WTC11 (cell line): ENCODE results near the gene SLC25A44. TPM values are rescaled to one million over a fixed set of nuclear protein-coding genes. Genes with fewer than 3 reads are reported as not detected.

Experiments used
- ATAC-seq: fragments of 200-7000 bp; cut with Tn5 transposase; 2 replicates; pipeline ENCODE4 v1.10.0; 2021; ENCODE audit warnings: mild to moderate bottlenecking, moderate library complexity
- CTCF ChIA-PET: fragments of 300-600 bp; sonication (Branson Sonifier 250); formaldehyde crosslinking; loops from one replicate; lab custom pipeline; 2021; ENCODE audit warnings: antibody characterized with exemption; lab: Charles Lee
- POLR2A ChIA-PET: fragments of 350-600 bp; sonication (Branson Sonifier 250); formaldehyde crosslinking; loops from one replicate; lab custom pipeline; 2021; ENCODE audit warnings: antibody characterized with exemption; lab: Charles Lee
- DNase-seq: peaks from one replicate; pipeline ENCODE4 v3.0.0; 2021; ENCODE audit warnings: low spot score
- H3K27ac Mint-ChIP-seq: 2 replicates; pipeline ENCODE4 v1.8.0; 2021; ENCODE audit warnings: mixed read lengths
- H3K27me3 Mint-ChIP-seq: 2 replicates; pipeline ENCODE4 v1.8.0; 2021; ENCODE audit warnings: low read depth, mild to moderate bottlenecking, moderate library complexity, mixed read lengths
- H3K36me3 Mint-ChIP-seq: 2 replicates; pipeline ENCODE4 v1.8.0; 2021; ENCODE audit warnings: mixed read lengths
- H3K4me1 Mint-ChIP-seq: 2 replicates; pipeline ENCODE4 v1.8.0; 2022; ENCODE audit warnings: mixed read lengths
- H3K4me3 Mint-ChIP-seq: 2 replicates; pipeline ENCODE4 v1.8.0; 2021; ENCODE audit warnings: mild to moderate bottlenecking, moderate library complexity, mixed read lengths
- H3K9me3 Mint-ChIP-seq: 2 replicates; pipeline ENCODE4 v1.8.0; 2021; ENCODE audit warnings: mixed read lengths
- AFF4 ChIP-seq: sonication (generic); formaldehyde crosslinking; IDR thresholded peaks from 2 replicates; pipeline ENCODE4 v1.8.1; 2023; ENCODE audit warnings: mild to moderate bottlenecking, missing genetic modification reagents, borderline replicate concordance
- ARID4B ChIP-seq: sonication (generic); formaldehyde crosslinking; IDR thresholded peaks from 2 replicates; pipeline ENCODE4 v1.8.0; 2023; ENCODE audit warnings: missing genetic modification reagents, mild to moderate bottlenecking, borderline replicate concordance
- ATF6 ChIP-seq: sonication (generic); formaldehyde crosslinking; IDR thresholded peaks from 2 replicates; pipeline ENCODE4 v1.8.1; 2023; ENCODE audit warnings: mild to moderate bottlenecking, missing genetic modification reagents
- CREM ChIP-seq: sonication (generic); formaldehyde crosslinking; IDR thresholded peaks from 2 replicates; pipeline ENCODE4 v1.8.1; 2022; ENCODE audit warnings: mild to moderate bottlenecking, missing genetic modification reagents, moderate library complexity
- E2F1 ChIP-seq: sonication (generic); formaldehyde crosslinking; IDR thresholded peaks from 2 replicates; pipeline ENCODE4 v1.8.0; 2022; ENCODE audit warnings: mild to moderate bottlenecking, missing genetic modification reagents
- FOXJ3 ChIP-seq: sonication (generic); formaldehyde crosslinking; IDR thresholded peaks from 2 replicates; pipeline ENCODE4 v1.9.0; 2021; ENCODE audit warnings: missing genetic modification reagents, mild to moderate bottlenecking, borderline replicate concordance
- HMGA2 ChIP-seq: fragments of 250-450 bp; sonication (Bioruptor Pico); IDR thresholded peaks from 2 replicates; pipeline ENCODE4 v1.4.0; 2021; ENCODE audit warnings: mild to moderate bottlenecking, moderate library complexity
- IRF2 ChIP-seq: sonication (generic); formaldehyde crosslinking; IDR thresholded peaks from 2 replicates; pipeline ENCODE4 v1.8.0; 2022; ENCODE audit warnings: low read depth, missing genetic modification reagents, borderline replicate concordance
- KAT7 ChIP-seq: sonication (generic); formaldehyde crosslinking; IDR thresholded peaks from 2 replicates; pipeline ENCODE4 v1.8.1; 2023; ENCODE audit warnings: missing genetic modification reagents, mild to moderate bottlenecking, borderline replicate concordance
- MAX ChIP-seq: sonication (generic); formaldehyde crosslinking; IDR thresholded peaks from 2 replicates; pipeline ENCODE4 v1.8.0; 2022; ENCODE audit warnings: mild to moderate bottlenecking, missing genetic modification reagents
- MYBL2 ChIP-seq: sonication (generic); formaldehyde crosslinking; IDR thresholded peaks from 2 replicates; pipeline ENCODE4 v1.8.1; 2023; ENCODE audit warnings: mild to moderate bottlenecking, moderate library complexity, missing genetic modification reagents
- NFATC4 ChIP-seq: fragments of 250-450 bp; sonication (Bioruptor Pico); IDR thresholded peaks from 2 replicates; pipeline ENCODE4 v1.9.0; 2021; ENCODE audit warnings: mild to moderate bottlenecking
- NR2C2 ChIP-seq: sonication (generic); formaldehyde crosslinking; IDR thresholded peaks from 2 replicates; pipeline ENCODE4 v1.8.0; 2022; ENCODE audit warnings: mild to moderate bottlenecking, missing genetic modification reagents
- NR3C1 ChIP-seq: sonication (generic); formaldehyde crosslinking; conservative IDR thresholded peaks from 2 replicates; pipeline ENCODE4 v1.8.1; 2023; ENCODE audit warnings: low read depth, mild to moderate bottlenecking, missing genetic modification reagents
- OVOL2 ChIP-seq: fragments of 250-450 bp; sonication (Bioruptor Pico); IDR thresholded peaks from 2 replicates; pipeline ENCODE4 v1.9.0; 2021; ENCODE audit warnings: mild to moderate bottlenecking, borderline replicate concordance
- RORB ChIP-seq: fragments of 250-450 bp; sonication (Bioruptor Pico); IDR thresholded peaks from 2 replicates; pipeline ENCODE4 v1.9.0; 2021; ENCODE audit warnings: mild to moderate bottlenecking
- STAT6 ChIP-seq: sonication (generic); formaldehyde crosslinking; conservative IDR thresholded peaks from 2 replicates; pipeline ENCODE4 v1.8.1; 2023; ENCODE audit warnings: mild to moderate bottlenecking, low read depth, missing genetic modification reagents, moderate library complexity
- ZBTB21 ChIP-seq: sonication (generic); formaldehyde crosslinking; IDR thresholded peaks from 2 replicates; pipeline ENCODE4 v1.8.1; 2023; ENCODE audit warnings: mild to moderate bottlenecking, missing genetic modification reagents, borderline replicate concordance
- ZNF121 ChIP-seq: sonication (generic); formaldehyde crosslinking; IDR thresholded peaks from 2 replicates; pipeline ENCODE4 v1.8.0; 2023; ENCODE audit warnings: missing genetic modification reagents
- ZNF138 ChIP-seq: sonication (generic); formaldehyde crosslinking; conservative IDR thresholded peaks from 2 replicates; pipeline ENCODE4 v1.8.1; 2022; ENCODE audit warnings: mild to moderate bottlenecking, moderate library complexity, missing genetic modification reagents
- ZNF317 ChIP-seq: sonication (generic); formaldehyde crosslinking; IDR thresholded peaks from 2 replicates; pipeline ENCODE4 v1.8.1; 2023; ENCODE audit warnings: low read depth, mild to moderate bottlenecking, moderate library complexity, missing genetic modification reagents, borderline replicate concordance
- total RNA-seq: library from RNA; stranded (reverse); gene quantifications from 3 replicates; pipeline ENCODE4 v1.2.3, GENCODE V29; 2021

SLC25A44 gene
- total RNA-seq, 1 experiment from 2014 or later: 29.1 TPM

- ChIA-PET POLR2A (interaction anchor here (1.8 kb wide), 1 partner anchor 16 kb away, joined by 10 read pairs; the partner anchor contains the start of gene PMF1), CTCF (interaction anchor here (0.7 to 1.1 kb wide), 2 partner anchors 16 to 51 kb away, joined by 3 read pairs; partner anchors contain the start of gene PMF1)
- peaks cover 35% of the 10 kb centered on the region for H3K4me1 Mint-ChIP-seq
- no peak for DNase-seq
- no peak for TF ChIP-seq AFF4 (CRISPR knock-in tag)
- TF ChIP-seq NFATC4 (CRISPR knock-in tag): no peak
- TF ChIP-seq NR3C1: no peak
- no peak for TF ChIP-seq MAX
- TF ChIP-seq KAT7: no peak
- no peak for TF ChIP-seq ZNF317 (CRISPR knock-in tag)
- H3K9me3 Mint-ChIP-seq: no peaks in the 10 kb centered on the region
- ATAC-seq: no peak
- H3K27me3 Mint-ChIP-seq: no peaks in the 10 kb centered on the region
- no peak overlapping the region for H3K4me3 Mint-ChIP-seq
- H3K27ac Mint-ChIP-seq: no peak overlapping the region
- peaks cover 9% of the 10 kb centered on the region for H3K36me3 Mint-ChIP-seq
Observed at GRCh38 chr1:156196445-156196844, 2.5 kb downstream of the SLC25A44 start.

GRCh38 chr1:156198831-156199349, 5.0 kb downstream of the SLC25A44 start:
- H3K27me3 Mint-ChIP-seq: no peaks in the 10 kb centered on the region
- ChIA-PET POLR2A (interaction anchor here (0.5 kb wide), 1 partner anchor 26 kb away, joined by 5 read pairs; no protein-coding TSS in a partner anchor), CTCF (interaction anchor here (1.4 kb wide), 1 partner anchor 58 kb away, joined by 7 read pairs; no protein-coding TSS in a partner anchor)
- no peak for ATAC-seq
- no peak overlapping the region for H3K27ac Mint-ChIP-seq
- H3K4me3 Mint-ChIP-seq: no peak overlapping the region
- peaks cover 9% of the 10 kb centered on the region for H3K36me3 Mint-ChIP-seq
- peaks cover 24% of the 10 kb centered on the region for H3K4me1 Mint-ChIP-seq
- DNase-seq: no peak
- no peaks in the 10 kb centered on the region for H3K9me3 Mint-ChIP-seq
- TF ChIP-seq RORB (CRISPR knock-in tag): no peak
- TF ChIP-seq ZNF121 (CRISPR knock-in tag): no peak
- TF ChIP-seq CREM (CRISPR knock-in tag): no peak
- TF ChIP-seq MYBL2: no peak
- no peak for TF ChIP-seq ZNF138
- TF ChIP-seq STAT6 (CRISPR knock-in tag): no peak
- TF ChIP-seq NR2C2 (CRISPR knock-in tag): no peak
- TF ChIP-seq IRF2 (CRISPR knock-in tag): no peak
- no peak for TF ChIP-seq E2F1 (CRISPR knock-in tag)
- TF ChIP-seq ARID4B (CRISPR knock-in tag): no peak
- TF ChIP-seq ATF6 (CRISPR knock-in tag): no peak
- no peak for TF ChIP-seq FOXJ3 (CRISPR knock-in tag)
- no peak for TF ChIP-seq HMGA2
- no peak for TF ChIP-seq ZBTB21 (CRISPR knock-in tag)
- TF ChIP-seq OVOL2: no peak
